Kidney epithelial cell (primary cell): ENCODE results near the gene BSPRY. TPM values are rescaled to one million over a fixed set of nuclear protein-coding genes. Genes with fewer than 3 reads are reported as not detected.

ENCODE experiments used
- DNase-seq: peaks from one replicate; pipeline ENCODE4 v3.0.0-alpha.2; 2010; ENCODE audit warnings: low read depth
- H3K27me3 ChIP-seq: 2 replicates; pipeline ENCODE4 v1.6.0; 2011; ENCODE audit warnings: low read length; ENCODE audit not compliant: control insufficient read depth, insufficient read depth
- H3K36me3 ChIP-seq: 2 replicates; pipeline ENCODE4 v1.5.1; 2011; ENCODE audit warnings: low read length; ENCODE audit not compliant: control insufficient read depth, insufficient read depth
- H3K4me3 ChIP-seq: 2 replicates; pipeline ENCODE4 v1.5.1; 2011; ENCODE audit warnings: low read depth, mild to moderate bottlenecking, control low read depth, low read length
- total RNA-seq: library from RNA; depleted of rRNA; stranded (reverse); fragments of >200 nt; gene quantifications from 2 replicates; pipeline ENCODE4 v1.2.3, GENCODE V29; 2015
- TF ChIP-seq, protein P1 (sequence below): IDR thresholded peaks from 2 replicates; pipeline ENCODE4 v1.5.1; 2011; ENCODE audit warnings: mild to moderate bottlenecking, moderate library complexity, low read length, control low read depth, inconsistent platforms; ENCODE audit not compliant: insufficient read depth, poor library complexity, severe bottlenecking

The BSPRY gene
- total RNA-seq, 1 donor from 2014 or later: 9.6 TPM

DNA sequence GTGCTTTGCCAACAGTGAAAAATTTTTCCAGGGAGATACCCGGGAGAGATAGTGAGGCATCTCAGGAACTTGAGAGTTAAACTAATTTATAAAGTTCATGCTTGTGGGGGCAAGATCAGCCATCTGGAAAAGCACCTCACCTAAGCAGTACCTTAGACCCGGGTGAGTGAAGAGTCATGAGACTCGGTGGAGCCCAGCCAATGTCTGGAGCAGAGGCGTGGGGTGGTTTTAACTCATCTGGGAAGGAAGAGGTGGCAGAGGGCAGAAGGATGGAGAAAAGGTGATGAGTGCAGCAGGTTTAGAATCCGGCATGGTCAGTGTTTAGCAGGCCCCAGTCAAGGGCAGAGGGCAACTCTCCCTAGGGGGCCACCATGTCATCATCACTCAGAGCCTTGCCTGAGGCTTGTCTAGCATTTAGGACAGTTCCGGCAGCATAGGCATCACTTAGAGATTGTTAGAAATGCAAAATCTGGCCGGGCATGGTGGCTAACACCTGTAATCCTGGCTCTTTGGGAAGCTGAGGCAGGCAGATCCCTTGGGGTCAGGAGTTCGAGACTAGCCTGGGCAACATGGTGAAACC, 41.9 kb upstream of the BSPRY start:
- Histone ChIP-seq H3K27me3 (no peaks in the 10 kb centered on the region), H3K4me3 (no peak overlapping the region), H3K36me3 (no peaks in the 10 kb centered on the region)
- TF ChIP-seq, protein P1, sequence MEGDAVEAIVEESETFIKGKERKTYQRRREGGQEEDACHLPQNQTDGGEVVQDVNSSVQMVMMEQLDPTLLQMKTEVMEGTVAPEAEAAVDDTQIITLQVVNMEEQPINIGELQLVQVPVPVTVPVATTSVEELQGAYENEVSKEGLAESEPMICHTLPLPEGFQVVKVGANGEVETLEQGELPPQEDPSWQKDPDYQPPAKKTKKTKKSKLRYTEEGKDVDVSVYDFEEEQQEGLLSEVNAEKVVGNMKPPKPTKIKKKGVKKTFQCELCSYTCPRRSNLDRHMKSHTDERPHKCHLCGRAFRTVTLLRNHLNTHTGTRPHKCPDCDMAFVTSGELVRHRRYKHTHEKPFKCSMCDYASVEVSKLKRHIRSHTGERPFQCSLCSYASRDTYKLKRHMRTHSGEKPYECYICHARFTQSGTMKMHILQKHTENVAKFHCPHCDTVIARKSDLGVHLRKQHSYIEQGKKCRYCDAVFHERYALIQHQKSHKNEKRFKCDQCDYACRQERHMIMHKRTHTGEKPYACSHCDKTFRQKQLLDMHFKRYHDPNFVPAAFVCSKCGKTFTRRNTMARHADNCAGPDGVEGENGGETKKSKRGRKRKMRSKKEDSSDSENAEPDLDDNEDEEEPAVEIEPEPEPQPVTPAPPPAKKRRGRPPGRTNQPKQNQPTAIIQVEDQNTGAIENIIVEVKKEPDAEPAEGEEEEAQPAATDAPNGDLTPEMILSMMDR: no peak
- peak; percentile 7 for DNase-seq

DNA sequence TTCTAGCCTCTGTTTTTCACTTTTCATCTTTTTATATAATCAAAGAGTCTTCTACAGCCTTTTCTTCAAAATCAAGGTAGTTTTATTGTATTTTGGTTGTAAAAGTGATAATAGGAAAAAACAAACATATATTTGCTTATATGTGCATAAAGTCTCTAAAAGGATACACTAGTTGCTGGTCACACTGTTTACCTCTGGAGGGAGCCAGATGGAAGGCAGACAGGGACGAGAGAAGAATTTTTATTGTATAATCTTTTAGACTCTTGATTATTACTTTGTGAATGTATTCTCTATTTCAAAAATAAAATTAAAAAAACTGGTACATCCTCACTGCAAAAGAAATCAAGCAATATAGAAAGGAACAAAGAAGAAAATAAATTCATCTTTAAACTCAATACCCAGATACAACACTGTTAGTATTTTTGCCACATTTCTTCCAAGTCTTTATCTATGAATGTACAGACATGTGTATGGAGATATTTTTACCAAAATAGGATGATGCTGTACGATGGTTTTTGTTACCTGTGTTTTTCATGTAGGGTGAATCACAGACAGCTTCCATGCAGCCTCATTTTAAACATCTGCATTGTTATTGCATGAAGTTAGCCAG, 40.0 kb upstream of the BSPRY start:
- no peaks in the 10 kb centered on the region for H3K36me3 ChIP-seq
- no peak overlapping the region for H3K4me3 ChIP-seq
- no peaks in the 10 kb centered on the region for H3K27me3 ChIP-seq
- TF ChIP-seq, protein P1: peak; percentile 71
- no peak for DNase-seq

DNA sequence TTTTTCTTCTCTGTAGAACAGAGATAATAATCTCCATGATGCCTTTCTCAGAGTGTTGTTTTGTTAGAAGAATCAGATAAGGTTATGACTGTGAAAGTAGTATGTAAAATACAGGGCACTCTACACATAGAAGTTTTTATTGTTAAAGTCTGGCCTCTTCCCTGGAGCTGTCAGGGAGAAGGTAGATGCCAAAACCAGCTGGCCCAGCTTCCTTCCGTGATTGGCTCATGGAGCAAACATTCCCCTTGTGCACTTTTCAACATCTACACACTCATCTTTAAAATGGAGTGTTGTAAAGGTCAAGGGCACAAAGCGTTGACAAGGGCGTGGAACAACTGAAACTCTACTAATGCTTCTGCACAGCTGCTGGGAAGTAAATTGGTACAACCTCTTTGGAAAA, 38.8 kb upstream of the BSPRY start:
- TF ChIP-seq, protein P1: no peak
- Histone ChIP-seq H3K27me3 (no peaks in the 10 kb centered on the region), H3K36me3 (no peaks in the 10 kb centered on the region), H3K4me3 (no peak overlapping the region)
- no peak for DNase-seq

DNA sequence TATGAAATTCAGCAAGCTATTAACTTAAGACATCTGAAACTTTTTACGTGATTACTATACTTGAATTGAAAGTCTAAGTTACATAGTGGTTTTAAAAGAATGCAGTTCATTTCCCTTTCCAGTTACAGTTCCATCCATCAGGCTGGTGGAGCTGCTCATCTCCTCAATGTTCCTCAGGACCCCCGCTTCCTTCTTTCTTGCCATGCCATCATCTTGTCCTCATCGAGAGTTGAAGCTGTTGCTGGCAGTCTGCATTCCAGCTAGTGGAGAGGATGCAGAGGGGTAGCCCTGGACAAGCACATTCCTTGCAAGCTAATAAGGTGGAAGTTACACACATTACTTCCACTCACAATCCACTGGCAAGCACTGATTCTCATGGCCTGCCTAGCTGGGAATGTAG, 37.4 kb upstream of the BSPRY start:
- DNase-seq: no peak
- no peaks in the 10 kb centered on the region for H3K36me3 ChIP-seq
- H3K4me3 ChIP-seq: no peak overlapping the region
- TF ChIP-seq, protein P1: no peak
- H3K27me3 ChIP-seq: no peaks in the 10 kb centered on the region

DNA sequence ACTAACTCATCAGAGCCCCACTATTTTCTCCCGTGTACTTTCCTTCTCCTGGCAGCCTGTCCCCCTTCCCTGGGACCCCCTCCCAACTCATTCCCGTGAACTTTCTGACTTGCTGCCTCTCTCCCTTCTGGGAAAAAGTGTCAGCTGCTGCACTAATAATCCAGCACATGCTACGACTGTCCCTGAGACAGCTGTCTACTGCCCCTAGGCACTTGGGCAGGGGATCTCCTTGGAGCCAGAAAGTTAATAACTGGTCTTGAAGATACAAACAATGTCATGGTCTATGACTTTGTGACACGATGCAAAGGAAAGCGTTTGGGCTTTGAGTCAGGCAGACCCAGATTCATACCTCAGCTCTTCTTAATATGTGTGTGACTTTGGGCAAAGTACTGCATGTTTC, 36.1 kb upstream of the BSPRY start:
- Histone ChIP-seq H3K36me3 (no peaks in the 10 kb centered on the region), H3K27me3 (no peaks in the 10 kb centered on the region), H3K4me3 (no peak overlapping the region)
- TF ChIP-seq, protein P1: no peak
- DNase-seq: no peak

DNA sequence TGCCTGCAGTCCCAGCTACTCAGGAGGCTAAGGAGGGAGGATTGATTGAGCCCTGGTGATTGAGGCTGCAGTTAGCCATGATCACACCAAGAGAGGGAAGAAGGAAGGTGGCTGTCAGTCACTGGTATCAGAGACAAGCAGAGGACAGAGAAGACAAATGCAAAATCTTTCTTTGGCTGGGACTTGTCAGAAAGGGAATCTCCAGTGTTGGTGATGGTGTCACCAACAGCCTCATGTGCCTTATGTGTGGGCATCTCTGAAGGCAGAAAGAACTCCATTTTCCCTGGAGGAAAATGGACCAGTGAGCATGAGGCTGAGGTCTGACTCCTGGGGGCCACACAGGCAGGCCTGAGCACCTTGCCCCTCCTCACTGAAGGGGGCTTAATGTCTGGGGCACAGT, 34.1 kb upstream of the BSPRY start:
- Histone ChIP-seq H3K27me3 (no peaks in the 10 kb centered on the region), H3K36me3 (no peaks in the 10 kb centered on the region), H3K4me3 (no peak overlapping the region)
- TF ChIP-seq, protein P1: no peak
- no peak for DNase-seq
